Trophoblast cell (in vitro differentiated cells and primary cell): ENCODE results near the gene CMKLR1.

ENCODE experiments used
- DNase-seq, 2 donors: peaks; one replicate each; pipeline ENCODE4 v3.0.0-alpha.2; 2016
- H2AFZ ChIP-seq: 2 replicates; pipeline ENCODE4 v1.6.1; 2013; ENCODE audit warnings: low read length, moderate library complexity, mild to moderate bottlenecking; ENCODE audit not compliant: insufficient read depth, poor library complexity
- H2AK5ac ChIP-seq: 2 replicates; pipeline ENCODE4 v1.6.1; 2013; ENCODE audit warnings: mild to moderate bottlenecking, low read length
- H2BK120ac ChIP-seq: 2 replicates; pipeline ENCODE4 v1.6.1; 2013; ENCODE audit warnings: low read length, mild to moderate bottlenecking, moderate library complexity; ENCODE audit not compliant: insufficient read depth, poor library complexity
- H2BK12ac ChIP-seq: 2 replicates; pipeline ENCODE4 v1.6.1; 2013; ENCODE audit warnings: mild to moderate bottlenecking, low read length, moderate library complexity
- H2BK5ac ChIP-seq: 2 replicates; pipeline ENCODE4 v1.6.1; 2013; ENCODE audit warnings: low read length, low read depth, moderate library complexity, mild to moderate bottlenecking; ENCODE audit not compliant: poor library complexity
- H3K14ac ChIP-seq: 2 replicates; pipeline ENCODE4 v1.6.1; 2013; ENCODE audit warnings: mild to moderate bottlenecking, low read length
- H3K18ac ChIP-seq: 2 replicates; pipeline ENCODE4 v1.6.1; 2013; ENCODE audit warnings: mild to moderate bottlenecking, low read length
- H3K23ac ChIP-seq: 2 replicates; pipeline ENCODE4 v1.6.1; 2013; ENCODE audit warnings: low read length
- H3K27ac ChIP-seq: 2 replicates; pipeline ENCODE4 v1.5.1; 2013; ENCODE audit warnings: low read depth, mild to moderate bottlenecking, inconsistent platforms, low read length, moderate library complexity
- H3K27me3 ChIP-seq: 2 replicates; pipeline ENCODE4 v1.6.1; 2013; ENCODE audit warnings: inconsistent platforms, mild to moderate bottlenecking, low read length, moderate library complexity; ENCODE audit not compliant: insufficient read depth
- H3K36me3 ChIP-seq, 2 experiments: 1 replicate in 1 of 2; 2 replicates in 1 of 2; pipeline ENCODE4 v1.6.1; 2013; ENCODE audit warnings: low read length in 2 of 2, mild to moderate bottlenecking in 2 of 2, moderate library complexity in 1 of 2; ENCODE audit not compliant: insufficient read depth in 2 of 2, control insufficient read depth in 1 of 2
- H3K4ac ChIP-seq: 2 replicates; pipeline ENCODE4 v1.6.1; 2013; ENCODE audit warnings: low read depth, mild to moderate bottlenecking, low read length, moderate library complexity
- H3K4me1 ChIP-seq, 2 experiments: 1 replicate in 1 of 2; 2 replicates in 1 of 2; pipeline ENCODE4 v1.6.1; 2013; ENCODE audit warnings: low read length in 2 of 2, mild to moderate bottlenecking in 2 of 2, moderate library complexity in 1 of 2; ENCODE audit not compliant: insufficient read depth in 2 of 2, control insufficient read depth in 1 of 2
- H3K4me2 ChIP-seq: 2 replicates; pipeline ENCODE4 v1.6.1; 2013; ENCODE audit warnings: inconsistent platforms, mild to moderate bottlenecking, low read length, moderate library complexity
- H3K4me3 ChIP-seq: 2 replicates; pipeline ENCODE4 v1.5.1; 2013; ENCODE audit warnings: mild to moderate bottlenecking, low read depth, low read length, inconsistent platforms
- H3K79me1 ChIP-seq: one replicate; pipeline ENCODE4 v1.6.1; 2013; ENCODE audit warnings: low read length
- H3K79me2 ChIP-seq: 2 replicates; pipeline ENCODE4 v1.6.1; 2013; ENCODE audit warnings: low read length, mild to moderate bottlenecking; ENCODE audit not compliant: control insufficient read depth, insufficient read depth, poor library complexity
- H3K9ac ChIP-seq: 2 replicates; pipeline ENCODE4 v1.6.1; 2013; ENCODE audit warnings: mild to moderate bottlenecking, low read length
- H3K9me3 ChIP-seq: 2 replicates; pipeline ENCODE4 v1.6.1; 2013; ENCODE audit warnings: low read depth, mild to moderate bottlenecking, control low read depth, inconsistent platforms, low read length; ENCODE audit not compliant: insufficient read depth
- H4K12ac ChIP-seq: 2 replicates; pipeline ENCODE4 v1.6.1; 2013; ENCODE audit warnings: low read depth, mild to moderate bottlenecking, low read length, moderate library complexity
- H4K8ac ChIP-seq: 2 replicates; pipeline ENCODE4 v1.6.1; 2013; ENCODE audit warnings: low read depth, mild to moderate bottlenecking, low read length, moderate library complexity
- H4K91ac ChIP-seq: one replicate; pipeline ENCODE4 v1.6.1; 2013; ENCODE audit warnings: low read depth, mild to moderate bottlenecking, low read length, moderate library complexity
- WGBS: extraction: QIAGEN DNeasy Blood & Tissue Kit; methylation state at CpG from one replicate; pipeline ENCODE4 v1.1.7; 2013; ENCODE audit warnings: missing lambda C conversion rate; ENCODE audit not compliant: insufficient read length, insufficient coverage; ENCODE audit errors: extremely low coverage; 5-methylcytosine and 5-hydroxymethylcytosine counted together

The CMKLR1 gene

GRCh38 chr12:108326254-108326750 lies 12.8 kb downstream of the CMKLR1 start:
- Histone ChIP-seq H3K27ac (no peak overlapping the region), H3K23ac (no peak overlapping the region), H3K4ac (no peak overlapping the region), H3K4me1 (peaks cover 4 to 9% of the 10 kb centered on the region in 2 experiments), H3K36me3 (no peaks in the 10 kb centered on the region), H3K9me3 (no peaks in the 10 kb centered on the region), H2AK5ac (no peak overlapping the region), H4K12ac (no peak overlapping the region), H3K18ac (no peak overlapping the region), H3K27me3 (no peaks in the 10 kb centered on the region), H3K79me1 (no peaks in the 10 kb centered on the region), H3K4me3 (no peak overlapping the region), H3K79me2 (no peaks in the 10 kb centered on the region), H4K8ac (no peak overlapping the region), H3K9ac (no peak overlapping the region), H4K91ac (no peak overlapping the region), H2AFZ (no peak overlapping the region), H2BK120ac (no peak overlapping the region), H2BK5ac (no peak overlapping the region), H3K4me2 (no peak overlapping the region), H3K14ac (no peak overlapping the region), H2BK12ac (no peak overlapping the region)
- no peak for DNase-seq
- WGBS: no CpG with 5 or more reads among the region's 2 CpGs

GRCh38 chr12:108325549-108325948 lies 13.6 kb downstream of the CMKLR1 start:
- no peak overlapping the region for H4K12ac ChIP-seq
- H4K8ac ChIP-seq: no peak overlapping the region
- no peak overlapping the region for H3K18ac ChIP-seq
- H3K4me3 ChIP-seq: no peak overlapping the region
- H3K4me2 ChIP-seq: no peak overlapping the region
- H3K14ac ChIP-seq: no peak overlapping the region
- H3K9ac ChIP-seq: no peak overlapping the region
- H2BK12ac ChIP-seq: no peak overlapping the region
- no peak overlapping the region for H3K4ac ChIP-seq
- H3K36me3 ChIP-seq: no peaks in the 10 kb centered on the region
- H3K79me2 ChIP-seq: no peaks in the 10 kb centered on the region
- no peak overlapping the region for H2BK120ac ChIP-seq
- no peak overlapping the region for H3K27ac ChIP-seq
- no peak overlapping the region for H2AFZ ChIP-seq
- H3K79me1 ChIP-seq: no peaks in the 10 kb centered on the region
- no peak overlapping the region for H3K23ac ChIP-seq
- H3K27me3 ChIP-seq: no peaks in the 10 kb centered on the region
- no peaks in the 10 kb centered on the region for H3K9me3 ChIP-seq
- no peak overlapping the region for H4K91ac ChIP-seq
- no CpG with 5 or more reads among the region's 3 CpGs for WGBS
- H2BK5ac ChIP-seq: no peak overlapping the region
- no peak for DNase-seq
- peaks cover 4 to 9% of the 10 kb centered on the region in 2 experiments for H3K4me1 ChIP-seq
- no peak overlapping the region for H2AK5ac ChIP-seq

GRCh38 chr12:108325018-108325358 lies 14.1 kb downstream of the CMKLR1 start:
- no peak overlapping the region for H3K23ac ChIP-seq
- H3K14ac ChIP-seq: no peak overlapping the region
- no peaks in the 10 kb centered on the region for H3K79me1 ChIP-seq
- no peaks in the 10 kb centered on the region for H3K27me3 ChIP-seq
- no peak overlapping the region for H3K4me2 ChIP-seq
- no peaks in the 10 kb centered on the region for H3K79me2 ChIP-seq
- peak overlapping the region; percentile 61 for H4K91ac ChIP-seq
- DNase-seq: no peak
- H3K4me1 ChIP-seq: peaks cover 4 to 9% of the 10 kb centered on the region in 2 experiments
- no peak overlapping the region for H4K8ac ChIP-seq
- H3K4ac ChIP-seq: no peak overlapping the region
- no peaks in the 10 kb centered on the region for H3K9me3 ChIP-seq
- no peak overlapping the region for H2AFZ ChIP-seq
- H2BK5ac ChIP-seq: no peak overlapping the region
- H3K9ac ChIP-seq: no peak overlapping the region
- H2AK5ac ChIP-seq: no peak overlapping the region
- no peak overlapping the region for H2BK12ac ChIP-seq
- no peak overlapping the region for H4K12ac ChIP-seq
- H3K4me3 ChIP-seq: no peak overlapping the region
- no peak overlapping the region for H3K18ac ChIP-seq
- no CpG with 5 or more reads among the region's 5 CpGs for WGBS
- no peaks in the 10 kb centered on the region for H3K36me3 ChIP-seq
- no peak overlapping the region for H2BK120ac ChIP-seq
- no peak overlapping the region for H3K27ac ChIP-seq

GRCh38 chr12:108324351-108325017 lies 14.6 kb downstream of the CMKLR1 start:
- no peak overlapping the region for H3K4me2 ChIP-seq
- no CpG with 5 or more reads among the region's 8 CpGs for WGBS
- H3K36me3 ChIP-seq: no peaks in the 10 kb centered on the region
- no peak for DNase-seq
- no peak overlapping the region for H3K18ac ChIP-seq
- H3K79me1 ChIP-seq: no peaks in the 10 kb centered on the region
- no peaks in the 10 kb centered on the region for H3K79me2 ChIP-seq
- H3K4me3 ChIP-seq: no peak overlapping the region
- no peaks in the 10 kb centered on the region for H3K27me3 ChIP-seq
- no peak overlapping the region for H2BK5ac ChIP-seq
- H3K4ac ChIP-seq: no peak overlapping the region
- peak overlapping the region; percentile 30 for H2BK12ac ChIP-seq
- no peak overlapping the region for H3K23ac ChIP-seq
- no peak overlapping the region for H4K8ac ChIP-seq
- H4K91ac ChIP-seq: peak overlapping the region; percentile 61
- H3K9me3 ChIP-seq: no peaks in the 10 kb centered on the region
- H3K27ac ChIP-seq: no peak overlapping the region
- H3K9ac ChIP-seq: no peak overlapping the region
- H4K12ac ChIP-seq: no peak overlapping the region
- H3K4me1 ChIP-seq: peaks cover 4 to 9% of the 10 kb centered on the region in 2 experiments
- no peak overlapping the region for H3K14ac ChIP-seq
- H2BK120ac ChIP-seq: no peak overlapping the region
- H2AK5ac ChIP-seq: no peak overlapping the region
- no peak overlapping the region for H2AFZ ChIP-seq
